Measurements from ENCODE around the gene ROBO1.

The ROBO1 gene

DNA sequence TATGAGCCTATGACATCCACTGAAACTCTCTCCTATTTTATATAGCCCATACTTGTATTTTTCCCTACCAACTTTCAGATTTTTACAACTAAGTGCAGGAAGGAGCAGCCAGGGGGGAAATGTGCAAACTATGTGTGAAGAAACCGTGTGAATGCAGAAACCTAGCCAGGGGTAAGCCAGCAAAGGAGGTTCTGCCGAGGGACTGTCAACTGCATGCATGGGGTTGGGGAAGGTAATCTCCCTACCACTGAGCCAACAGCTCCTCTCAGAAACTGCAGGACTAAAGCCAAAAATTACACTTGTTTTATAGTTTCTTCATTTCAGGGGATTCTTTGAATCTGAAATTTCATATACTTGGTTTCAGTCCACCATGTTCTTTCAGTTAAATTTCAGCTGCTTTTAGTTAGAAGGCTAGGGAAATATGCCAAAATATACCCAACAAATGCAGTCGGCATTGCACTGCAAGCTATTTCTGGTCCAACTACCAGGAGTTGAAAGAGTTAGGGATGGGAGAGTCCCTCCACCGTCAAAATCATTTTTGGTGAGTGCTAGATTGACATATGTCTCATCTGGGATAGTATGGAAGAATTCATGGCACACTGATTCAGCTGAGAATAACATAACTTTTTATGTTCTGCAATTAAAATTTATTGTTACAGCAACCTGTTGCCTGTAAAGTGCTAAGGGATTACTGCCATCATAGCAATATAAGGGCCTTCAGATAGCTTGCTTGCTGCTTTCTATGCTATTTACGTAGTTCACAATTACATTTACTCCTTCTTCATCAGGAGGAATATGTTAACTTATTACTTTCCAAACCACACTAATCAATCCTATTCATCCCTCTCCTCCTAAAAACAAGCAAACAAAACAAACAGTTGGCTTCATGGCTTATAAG is 904.2 kb downstream of the ROBO1 start:
- peak; percentile 39 for DNase-seq

- no peak for DNase-seq
Measured at GRCh38 chr3:78861156-78861555, 906.6 kb downstream of the ROBO1 start.

- no peak for DNase-seq
Measured at GRCh38 chr3:78860567-78860966, 907.2 kb downstream of the ROBO1 start.

DNA sequence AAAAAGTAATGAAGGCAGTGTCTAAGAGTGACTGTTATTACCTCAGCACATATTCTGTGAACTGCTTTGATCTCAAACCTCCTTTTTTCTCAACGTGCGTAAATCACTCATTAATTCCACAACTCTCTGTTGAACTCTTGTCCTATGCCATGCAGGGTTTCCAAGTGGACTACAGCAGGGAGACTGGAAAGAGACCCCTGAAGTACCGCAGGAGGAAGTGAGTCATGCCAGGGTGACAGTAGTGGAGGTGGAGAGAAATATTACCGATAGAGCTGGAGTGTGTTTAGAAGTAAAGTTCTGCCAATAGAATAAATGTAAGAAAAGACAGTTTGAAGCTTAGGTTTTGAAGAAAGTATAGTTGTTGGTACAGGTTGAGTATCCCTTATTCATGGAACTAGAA is 908.9 kb downstream of the ROBO1 start:
- no peak for DNase-seq

DNA sequence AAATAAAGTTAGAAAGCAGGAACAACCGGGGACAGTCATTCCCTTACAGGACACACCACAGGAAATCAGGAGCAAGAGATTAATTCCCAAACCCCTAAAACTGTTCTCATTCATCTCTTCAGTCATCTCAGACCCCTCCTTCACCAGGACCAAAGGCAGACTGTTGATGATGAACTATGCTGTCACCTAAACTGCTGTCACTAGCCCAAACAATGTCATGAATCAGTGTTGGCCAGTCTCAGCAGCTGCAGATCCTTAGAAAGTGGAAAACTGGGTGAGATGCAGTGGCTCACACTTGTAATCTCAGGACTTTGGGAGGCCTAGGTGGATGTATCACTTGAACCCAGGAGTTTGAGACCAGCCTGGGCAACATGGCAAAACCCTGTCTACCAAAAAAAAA is 909.6 kb downstream of the ROBO1 start:
- no peak for DNase-seq

GRCh38 chr3:78857494-78858111 is 910.2 kb downstream of the ROBO1 start:
- peak; percentile 45 for DNase-seq

- DNase-seq, result no peak
Measured at GRCh38 chr3:78856164-78856563, 911.6 kb downstream of the ROBO1 start.

DNA sequence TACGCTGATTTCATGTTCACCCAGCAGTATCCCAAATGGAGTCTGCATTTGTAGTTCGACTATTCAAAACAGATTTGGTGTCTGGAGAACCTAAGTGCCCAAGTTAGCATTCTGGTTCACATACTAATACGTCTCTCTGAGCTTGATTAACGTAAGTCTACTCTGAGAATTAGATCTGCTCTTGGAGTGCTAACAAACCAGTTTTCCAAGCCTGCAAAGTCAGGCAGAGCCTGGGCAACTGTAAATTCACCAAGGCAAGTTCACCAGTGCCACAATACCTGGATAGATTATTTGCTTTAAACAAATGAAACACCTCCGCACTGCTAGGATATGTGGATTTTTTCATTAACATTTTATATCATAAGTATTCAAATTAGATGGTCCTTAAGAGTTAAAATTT is 912.6 kb downstream of the ROBO1 start:
- DNase-seq, result no peak

DNA sequence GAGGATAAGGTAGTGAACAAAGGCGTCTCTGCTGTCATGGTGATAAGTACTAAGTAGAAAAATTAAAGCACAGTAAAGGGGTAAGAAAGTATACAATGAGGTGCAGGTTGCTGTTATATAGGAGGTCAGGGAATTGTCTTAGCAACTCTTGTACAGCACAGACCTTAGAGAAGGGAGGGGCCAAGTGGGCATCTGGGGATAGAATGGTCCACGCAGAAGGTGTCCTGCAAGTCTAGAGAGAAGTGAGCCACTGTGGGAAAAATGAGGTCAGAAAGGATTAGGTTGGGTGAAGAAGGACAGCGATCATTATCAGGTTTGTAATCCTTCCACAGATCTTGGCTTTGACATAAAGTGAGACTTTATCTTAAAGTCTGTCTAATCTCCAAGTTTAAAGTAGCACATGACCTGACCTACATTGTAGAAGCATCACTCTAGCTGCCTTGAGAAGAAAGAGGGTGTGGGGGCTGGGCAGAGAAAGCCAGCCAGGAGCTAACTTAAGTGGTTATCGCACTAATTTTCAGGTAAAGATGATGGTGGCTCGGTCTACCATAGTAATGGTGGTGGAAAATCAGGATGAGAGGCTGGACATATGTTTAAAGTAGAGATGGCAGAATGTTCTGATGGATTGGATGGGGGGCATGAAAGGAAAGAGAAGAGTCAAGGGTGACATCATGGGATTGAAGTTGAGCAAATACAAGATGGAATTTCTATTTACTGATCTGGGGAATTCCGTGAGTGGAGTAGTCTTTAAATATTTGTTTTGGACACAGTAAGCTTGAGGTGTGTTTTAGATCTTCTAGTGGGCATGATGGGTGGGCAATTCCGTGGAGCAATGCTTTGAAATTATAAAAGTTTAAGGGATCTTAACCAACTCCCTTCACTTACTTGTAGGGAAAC is 919.2 kb downstream of the ROBO1 start:
- DNase-seq, result no peak

DNA sequence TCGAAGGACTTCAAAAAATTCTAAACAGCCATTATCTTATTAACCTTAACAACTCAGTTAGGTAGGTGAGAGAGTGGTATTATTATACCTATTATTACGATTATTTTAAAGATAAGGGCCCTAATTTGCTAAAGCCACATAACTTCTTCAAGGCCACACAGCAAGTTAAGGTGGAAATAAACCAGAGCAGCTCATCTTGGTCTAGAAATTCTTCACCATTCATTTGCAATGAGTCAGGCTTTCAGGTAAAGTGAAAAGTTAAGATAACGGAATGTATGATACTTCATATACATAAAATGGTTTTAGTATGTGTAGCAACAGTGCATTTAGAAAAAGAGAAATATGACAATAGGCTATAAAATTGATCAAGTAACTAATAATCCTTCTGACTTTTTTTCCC is 920.2 kb downstream of the ROBO1 start:
- no peak for DNase-seq

DNA sequence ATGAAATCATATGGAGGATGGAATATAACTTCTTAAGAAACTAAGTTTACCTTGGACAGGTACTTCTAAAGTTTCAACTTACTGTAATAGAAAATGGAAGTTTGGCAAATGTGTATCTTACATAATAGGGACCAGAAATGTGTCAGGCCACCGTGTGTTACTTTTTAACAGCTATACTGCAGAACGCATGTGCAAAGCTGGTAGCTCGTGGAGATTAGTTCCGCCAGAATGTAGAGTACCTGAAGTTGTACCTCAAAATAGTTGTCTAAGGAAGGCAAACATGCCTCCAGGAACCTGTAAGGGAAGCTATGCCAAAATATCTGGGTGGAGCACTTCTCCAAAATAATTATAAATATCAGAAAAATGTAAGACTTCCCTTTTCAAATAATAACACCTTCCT is 920.6 kb downstream of the ROBO1 start:
- DNase-seq, result no peak

GRCh38 chr3:78846718-78847117 is 921.1 kb downstream of the ROBO1 start:
- DNase-seq, result peak; percentile 43

GRCh38 chr3:78845605-78846004 is 922.2 kb downstream of the ROBO1 start:
- DNase-seq, result no peak

DNA sequence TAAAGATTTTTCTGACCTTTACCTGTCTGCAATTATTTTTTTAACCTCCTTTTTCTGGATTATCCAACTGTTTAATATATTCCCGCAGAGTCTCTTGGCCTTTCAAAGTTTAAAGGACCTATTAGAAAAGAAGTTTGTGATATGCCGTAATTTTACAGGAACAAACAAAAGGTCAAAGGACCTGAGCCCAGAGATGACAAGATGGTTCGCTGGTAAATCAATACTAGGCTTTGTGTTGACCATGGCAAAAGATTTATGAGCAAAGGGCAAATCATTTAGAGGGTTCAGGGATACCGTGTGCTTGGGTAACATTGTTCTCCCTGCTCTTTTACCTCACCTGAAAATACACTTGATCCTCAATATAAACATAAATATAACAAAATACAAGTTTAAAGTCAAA is 923.5 kb downstream of the ROBO1 start:
- no peak for DNase-seq

DNA sequence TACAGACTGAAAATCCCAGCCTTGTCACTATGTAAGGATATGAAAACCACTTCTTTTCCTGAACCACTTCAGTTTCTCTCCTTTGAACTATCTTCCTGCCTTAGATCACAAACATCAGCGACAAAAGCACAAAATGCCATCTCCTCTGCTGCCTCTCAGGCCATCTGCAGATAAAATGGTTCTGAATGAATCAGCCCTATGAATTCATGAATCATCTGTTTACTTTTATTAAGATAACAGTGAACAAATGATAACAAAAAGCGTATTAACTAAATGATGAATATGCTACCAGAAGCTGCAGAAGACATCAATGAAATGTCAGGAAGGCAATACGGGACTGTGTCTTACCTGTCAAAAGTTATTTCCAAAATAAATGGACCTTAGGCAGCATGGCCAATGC is 928.1 kb downstream of the ROBO1 start:
- DNase-seq, result no peak

DNA sequence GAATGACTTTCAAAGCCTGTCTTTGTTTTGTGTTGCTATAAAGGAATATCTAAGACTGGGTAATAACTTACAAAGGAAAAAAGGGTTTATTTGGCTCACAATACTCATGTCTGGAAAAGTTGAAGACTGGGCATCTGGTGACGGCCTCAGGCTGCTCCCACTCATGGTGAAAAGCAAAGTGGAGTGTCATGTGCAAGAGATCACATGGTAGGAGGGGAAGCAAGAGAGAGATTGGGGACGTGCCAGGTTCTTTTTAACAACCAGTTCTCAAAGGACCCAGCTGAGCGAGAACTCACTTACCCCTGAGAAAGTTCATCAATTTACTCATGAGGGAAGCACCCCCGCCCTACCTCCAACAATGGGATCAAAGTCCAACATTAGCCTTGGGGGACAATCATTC is 929.4 kb downstream of the ROBO1 start:
- DNase-seq, result no peak

- DNase-seq, result no peak
Measured at GRCh38 chr3:78834910-78835309, 932.9 kb downstream of the ROBO1 start.

GRCh38 chr3:78832785-78833204 is 935.0 kb downstream of the ROBO1 start:
- DNase-seq, result no peak

DNA sequence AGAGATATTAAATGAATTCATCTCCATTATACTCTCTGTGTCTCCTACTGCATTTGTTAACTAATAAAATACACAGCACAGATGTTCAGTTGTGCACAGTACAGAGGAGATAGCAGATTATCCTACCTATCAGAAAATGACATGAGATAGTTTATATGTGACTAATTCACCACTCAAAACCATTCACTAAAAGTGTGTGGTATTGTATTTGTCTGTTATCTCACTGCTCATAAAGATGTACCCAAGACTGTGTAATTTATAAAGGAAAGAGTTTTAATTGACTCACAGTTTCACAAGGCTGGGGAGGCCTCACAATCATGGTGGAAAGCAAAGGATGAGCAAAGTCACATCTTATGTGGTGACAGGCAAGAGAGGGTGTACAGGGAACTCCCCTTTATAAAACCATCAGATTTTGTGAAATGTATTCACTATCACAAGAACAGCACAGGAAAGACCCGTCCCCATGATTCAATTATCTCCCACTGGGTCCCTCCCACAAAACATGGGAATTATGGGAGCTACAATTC is 936.3 kb downstream of the ROBO1 start:
- no peak for DNase-seq

- DNase-seq, result no peak
Measured at GRCh38 chr3:78830470-78830869, 937.3 kb downstream of the ROBO1 start.

DNA sequence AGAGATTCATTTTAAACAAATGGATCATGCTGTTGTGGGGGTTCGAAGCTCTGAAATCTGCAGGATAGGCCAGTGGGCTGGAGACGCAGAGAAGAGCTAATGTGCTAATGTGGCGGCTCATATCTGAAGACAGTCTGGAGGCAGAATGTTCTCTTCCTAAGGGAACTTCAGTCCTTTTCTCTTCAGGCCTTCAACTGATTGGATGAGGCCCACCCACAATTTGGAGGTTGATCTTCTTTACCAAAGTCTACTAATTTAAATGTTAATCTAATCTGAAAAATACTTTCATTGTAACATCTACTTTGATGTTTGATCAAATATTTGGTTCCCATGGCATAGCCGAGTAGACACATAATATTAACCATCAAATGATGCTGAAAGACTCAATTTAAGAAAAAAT is 940.2 kb downstream of the ROBO1 start:
- DNase-seq, result no peak

- DNase-seq, result no peak
Measured at GRCh38 chr3:78825858-78826215, 942.0 kb downstream of the ROBO1 start.

DNA sequence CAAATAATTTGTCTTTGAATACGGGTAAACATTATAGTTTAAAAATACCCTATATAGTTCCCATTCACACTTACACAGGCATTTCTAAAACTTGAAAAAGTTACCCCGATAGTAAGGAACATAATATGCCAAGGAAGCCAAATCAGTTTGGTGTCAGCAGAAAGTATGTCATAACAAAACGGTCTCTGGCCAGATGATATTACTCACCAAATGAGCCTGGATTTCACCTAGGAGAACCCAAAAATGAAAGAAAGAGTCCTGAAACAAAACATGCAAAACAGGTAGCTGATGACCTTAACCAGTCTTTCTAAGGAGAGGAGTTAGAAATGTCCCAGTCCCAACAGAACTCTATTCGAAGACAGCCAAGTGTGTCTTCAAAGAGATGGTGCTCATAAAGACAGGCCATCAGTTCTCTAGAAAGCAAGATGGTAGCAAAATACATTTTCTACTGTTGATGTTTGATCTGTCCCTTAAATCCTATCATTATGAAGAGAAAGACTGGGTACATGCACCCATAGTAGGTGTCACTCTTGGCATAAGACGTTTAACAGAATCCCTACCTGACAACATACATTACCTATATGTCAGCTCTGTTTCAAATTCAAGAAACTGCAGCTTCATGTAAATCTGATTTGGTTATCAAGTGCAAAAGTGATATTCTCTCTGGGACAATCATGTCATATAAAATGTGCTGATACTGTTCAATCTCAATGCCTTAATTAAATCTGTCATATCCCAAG is 942.5 kb downstream of the ROBO1 start:
- no peak for DNase-seq

Measured in right hindlimb (tissue), 1 donor.